HG03432 (cell line): Measurements from ENCODE around the gene ORC5.

Experiments used
- ATAC-seq: cut with Tn5 transposase; IDR thresholded peaks from one replicate; pipeline ENCODE4 v1.9.1; 2021; ENCODE audit warnings: mild to moderate bottlenecking, moderate library complexity; ENCODE audit not compliant: unreplicated experiment

Gene ORC5

DNA sequence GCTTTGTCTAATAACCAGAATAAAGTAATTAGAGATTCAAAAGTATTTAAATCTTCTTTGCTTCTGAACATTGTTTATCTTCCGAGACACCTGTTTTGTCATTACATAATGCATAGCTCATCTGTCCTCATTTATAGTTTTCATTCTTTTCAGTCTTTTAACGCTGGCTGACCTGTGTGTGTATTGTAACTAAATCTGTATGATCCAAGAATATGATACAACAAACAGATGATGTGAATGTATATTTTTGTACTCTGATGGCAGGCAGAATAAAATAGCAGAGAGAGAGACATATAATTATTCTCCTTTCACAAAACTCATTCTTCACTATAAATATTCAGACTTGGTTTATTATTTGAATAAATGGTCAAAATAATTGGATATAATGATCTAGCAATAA is 80.6 kb downstream of the ORC5 start:
- no peak for ATAC-seq

DNA sequence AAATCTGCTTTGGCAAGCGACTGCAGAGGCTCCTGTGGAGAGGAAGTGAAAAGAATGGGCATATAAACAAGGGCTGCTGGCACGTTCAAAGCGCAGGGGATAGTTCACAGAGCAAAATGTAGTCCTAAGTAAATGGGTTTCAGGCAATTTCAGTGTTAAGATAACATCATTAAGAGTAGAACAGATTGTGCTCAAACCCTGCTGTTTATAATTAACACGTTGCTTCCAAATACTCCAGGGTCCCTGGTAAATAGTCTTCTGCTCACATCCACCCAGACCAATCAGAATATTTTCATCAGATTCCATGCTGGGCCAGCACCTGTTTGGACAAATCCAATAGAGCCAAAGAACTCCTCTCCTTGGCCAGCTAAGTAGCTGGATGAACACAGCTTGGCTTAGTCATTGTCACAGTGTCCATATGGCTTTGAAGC is 81.4 kb downstream of the ORC5 start:
- no peak for ATAC-seq

DNA sequence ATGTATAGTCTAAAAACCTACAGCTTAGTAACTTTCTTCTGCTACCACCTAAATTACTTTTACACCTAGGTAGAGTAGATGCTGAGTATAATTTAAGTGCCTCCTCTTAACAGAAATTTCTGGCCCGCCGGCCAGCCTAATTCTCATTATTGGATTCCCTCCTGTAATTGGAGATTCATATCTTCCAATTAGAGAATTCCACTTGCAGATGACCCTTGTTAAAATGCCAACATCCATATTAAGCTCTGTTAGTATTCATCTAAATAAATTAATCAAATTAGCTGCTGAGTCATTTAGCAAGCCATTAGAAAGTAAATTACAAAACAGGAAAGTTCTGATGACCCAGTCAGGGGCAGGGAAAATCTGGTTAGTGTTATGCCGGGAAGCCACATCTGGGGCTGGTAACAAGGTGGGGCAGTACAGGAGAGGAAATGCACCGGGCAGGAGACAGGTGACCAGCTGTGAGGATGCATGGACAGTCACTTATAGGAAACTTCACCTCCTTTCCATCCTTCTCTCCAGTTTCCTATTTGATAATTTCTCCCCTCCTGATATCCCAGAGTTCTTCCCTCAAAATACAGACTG is 82.8 kb downstream of the ORC5 start:
- no peak for ATAC-seq

GRCh38 chr7:104124469-104124868 is 83.3 kb downstream of the ORC5 start:
- no peak for ATAC-seq

- ATAC-seq = no peak
These were observed 84.0 kb downstream of the ORC5 start for GRCh38 chr7:104123786-104124185.

DNA sequence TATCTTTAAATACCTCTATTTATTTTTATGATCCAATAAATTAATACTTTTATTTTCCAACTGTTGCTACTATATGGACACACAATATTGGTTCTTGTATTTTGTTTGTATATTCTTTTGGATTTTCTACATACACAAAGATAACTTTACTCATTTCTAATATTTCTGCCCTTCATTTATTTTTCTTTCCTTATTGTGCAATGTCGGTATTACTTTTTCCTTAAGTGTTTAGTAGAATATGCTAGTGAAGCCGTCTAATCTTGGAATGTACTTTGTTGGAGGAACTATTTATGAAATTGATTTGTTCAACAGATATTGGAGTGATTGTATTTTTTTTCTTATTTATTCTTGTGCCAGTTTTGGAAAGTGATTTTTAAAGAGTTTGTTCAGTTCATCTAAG is 94.0 kb downstream of the ORC5 start:
- no peak for ATAC-seq

- ATAC-seq = no peak
These were observed 95.2 kb downstream of the ORC5 start for GRCh38 chr7:104112623-104113022.

- ATAC-seq = no peak
These were observed 96.5 kb downstream of the ORC5 start for GRCh38 chr7:104111271-104111670.

- no peak for ATAC-seq
These were observed 101.5 kb downstream of the ORC5 start for GRCh38 chr7:104106108-104106905.

DNA sequence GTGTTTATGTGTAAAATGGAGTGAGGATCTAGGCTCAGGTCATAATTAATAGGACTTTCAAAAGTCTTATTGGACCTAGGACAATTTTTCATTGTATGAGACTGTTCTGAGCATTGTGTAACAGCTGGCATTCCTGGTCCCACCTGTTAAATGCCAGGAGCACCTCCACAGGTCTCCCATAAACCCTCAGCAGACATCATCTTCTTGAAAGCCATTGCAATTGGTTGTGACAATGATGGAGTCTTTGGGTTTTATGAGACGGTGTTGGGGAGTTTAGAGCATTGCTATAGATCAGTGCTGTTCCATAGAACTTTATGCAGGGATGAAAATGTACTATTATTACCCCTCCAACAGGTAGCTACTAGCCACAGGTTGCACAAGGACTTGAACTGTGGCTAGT is 108.9 kb downstream of the ORC5 start:
- ATAC-seq = no peak

DNA sequence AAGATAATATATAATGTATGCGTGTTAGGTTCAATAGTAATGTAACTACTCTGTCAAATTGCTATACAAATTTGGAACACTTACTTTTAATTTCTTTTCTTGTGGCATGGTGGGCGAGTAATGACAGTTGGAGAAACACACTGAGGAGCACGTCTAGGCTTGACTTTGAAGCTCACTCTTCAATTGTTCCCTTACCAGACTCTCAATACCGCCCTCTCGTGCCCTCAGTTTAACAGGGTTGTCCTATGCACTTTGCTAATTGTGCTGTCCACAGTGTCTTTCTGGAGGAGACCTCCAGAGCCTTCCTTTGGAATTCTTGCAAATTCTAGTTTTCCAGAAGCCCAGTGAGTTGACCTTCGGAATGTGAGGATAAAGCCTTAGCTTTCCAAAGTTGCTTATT is 111.1 kb downstream of the ORC5 start:
- ATAC-seq = no peak

- no peak for ATAC-seq
These were observed 114.7 kb downstream of the ORC5 start for GRCh38 chr7:104093127-104093526.

GRCh38 chr7:104091242-104091641 is 116.6 kb downstream of the ORC5 start:
- no peak for ATAC-seq

DNA sequence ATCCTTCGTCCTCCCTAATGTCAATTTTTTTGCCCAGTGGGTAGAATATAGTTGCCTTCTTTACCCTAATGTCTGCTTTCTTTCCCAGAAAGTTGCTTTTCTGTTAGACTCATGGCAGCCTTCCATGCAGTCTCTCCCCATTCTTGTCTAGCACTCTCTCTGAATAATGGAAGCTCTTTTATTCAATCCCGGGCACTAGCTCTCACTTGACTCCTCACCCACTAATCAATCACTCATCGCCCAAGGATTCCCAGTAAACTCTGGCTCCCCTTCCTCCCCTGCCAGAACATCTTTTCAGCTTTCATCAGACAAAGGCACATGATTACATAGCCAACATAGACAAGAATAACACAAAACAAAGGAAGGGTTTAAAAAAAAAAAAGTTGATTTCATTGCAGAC is 118.2 kb downstream of the ORC5 start:
- ATAC-seq = no peak

DNA sequence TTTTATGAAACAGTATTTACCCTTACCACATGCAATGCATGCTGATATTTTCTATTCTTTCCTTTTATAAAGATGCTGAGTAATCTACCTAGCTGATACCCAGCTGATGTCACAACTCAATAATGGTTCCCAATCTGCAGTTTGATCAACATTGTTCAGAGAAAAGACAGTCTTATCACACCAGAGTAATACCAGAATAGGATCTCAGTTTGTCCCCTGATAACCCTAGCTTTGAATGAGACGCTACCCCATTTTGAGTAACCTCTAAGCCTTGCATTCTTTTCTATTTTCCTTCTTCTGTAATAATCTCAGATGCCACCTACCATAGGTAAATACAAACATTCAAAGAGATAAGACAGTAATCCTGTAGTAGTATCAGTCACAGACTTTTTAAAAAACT is 118.8 kb downstream of the ORC5 start:
- no peak for ATAC-seq
